GM18868 (cell line): ENCODE data around the gene FBLN2.

Experiments used
- ATAC-seq: cut with Tn5 transposase; IDR thresholded peaks from one replicate; pipeline ENCODE4 v1.9.1; 2021; ENCODE audit warnings: mild to moderate bottlenecking, moderate library complexity; ENCODE audit not compliant: unreplicated experiment

Gene FBLN2

DNA sequence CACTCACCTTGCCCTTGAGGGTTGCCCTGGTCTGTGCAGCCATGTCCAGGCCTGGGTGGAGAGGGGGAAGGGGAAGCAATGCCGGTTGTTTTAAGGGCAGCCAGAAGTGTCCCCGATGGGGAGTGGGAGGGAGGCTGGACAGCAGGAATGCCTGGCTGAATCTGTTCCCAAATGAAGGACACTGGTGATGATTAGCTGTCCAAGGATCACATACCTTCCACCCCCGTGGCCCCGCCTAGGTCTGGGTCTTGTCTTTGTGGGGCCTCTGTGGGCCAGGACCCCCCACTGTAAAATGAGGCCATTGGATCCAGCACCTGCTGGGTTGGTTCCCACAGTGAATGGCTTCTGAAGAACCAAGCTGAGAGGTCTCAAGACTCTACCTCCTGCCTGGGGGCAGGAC is 71.4 kb downstream of the FBLN2 start:
- ATAC-seq: no peak

DNA sequence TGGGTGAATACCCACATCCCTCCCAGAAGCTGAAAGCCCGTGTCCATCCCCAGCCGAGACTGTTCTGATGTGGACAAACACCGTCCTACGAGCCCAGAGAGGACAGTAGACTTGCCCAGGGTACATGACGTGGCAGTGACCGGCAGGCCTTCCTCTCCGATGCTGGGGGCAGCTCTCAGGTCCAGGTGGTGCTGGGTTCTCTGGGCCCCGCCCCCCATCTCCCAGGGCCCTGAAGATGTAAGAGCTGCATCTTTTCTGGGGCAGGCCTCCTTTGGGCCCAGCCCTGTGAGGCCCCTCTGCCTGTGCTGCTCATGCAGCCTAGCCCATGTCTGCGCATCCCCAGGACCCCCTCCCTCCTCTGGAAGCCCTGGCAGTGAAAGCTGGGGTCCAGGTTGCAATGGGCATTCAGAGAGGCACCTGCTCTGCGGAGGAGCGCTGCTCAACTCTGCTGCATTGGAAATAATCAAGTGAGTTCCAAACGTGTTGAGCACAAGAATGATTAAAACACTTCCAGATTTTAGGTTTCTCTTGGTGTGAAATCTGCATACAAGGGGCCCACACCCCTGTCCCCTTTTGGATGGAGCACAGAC is 71.9 kb downstream of the FBLN2 start:
- no peak for ATAC-seq

DNA sequence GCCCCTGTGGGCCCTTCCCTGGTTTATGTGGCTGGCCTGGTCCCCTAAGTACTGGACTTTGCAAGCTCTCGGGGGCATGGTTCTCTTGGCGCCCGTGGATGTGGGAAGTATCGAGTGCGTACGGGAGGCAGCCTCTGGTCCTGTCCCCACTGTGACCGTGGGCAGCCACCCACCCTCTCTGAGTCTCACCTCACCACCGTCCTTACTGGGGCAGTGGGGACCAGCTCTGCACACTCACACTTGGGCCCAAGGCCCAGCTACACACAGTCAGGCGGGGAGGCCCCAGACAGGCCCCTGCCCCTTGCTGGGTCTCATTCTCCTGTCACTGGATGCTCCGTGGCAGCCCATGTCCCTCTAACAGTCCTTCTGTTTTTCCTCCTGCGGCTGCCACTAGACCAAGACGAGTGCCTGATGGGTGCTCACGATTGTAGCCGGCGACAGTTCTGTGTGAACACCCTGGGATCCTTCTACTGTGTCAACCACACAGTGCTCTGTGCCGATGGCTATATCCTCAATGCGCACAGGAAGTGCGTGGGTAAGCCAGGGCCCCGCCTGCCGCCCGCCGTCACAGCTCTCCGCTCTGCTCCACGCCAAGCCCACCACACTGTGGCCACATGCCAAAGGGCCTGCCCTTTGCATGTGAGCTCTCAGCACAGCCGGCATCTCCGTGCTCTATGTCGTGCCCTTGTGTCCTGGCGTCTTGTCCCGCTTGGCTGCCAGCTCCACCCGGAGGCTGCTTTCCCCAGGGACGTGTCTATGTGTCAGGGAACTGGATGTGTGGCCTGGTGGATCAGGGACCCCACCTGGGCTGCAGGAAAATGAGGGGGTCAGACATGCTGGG is 72.7 kb downstream of the FBLN2 start:
- ATAC-seq: no peak

DNA sequence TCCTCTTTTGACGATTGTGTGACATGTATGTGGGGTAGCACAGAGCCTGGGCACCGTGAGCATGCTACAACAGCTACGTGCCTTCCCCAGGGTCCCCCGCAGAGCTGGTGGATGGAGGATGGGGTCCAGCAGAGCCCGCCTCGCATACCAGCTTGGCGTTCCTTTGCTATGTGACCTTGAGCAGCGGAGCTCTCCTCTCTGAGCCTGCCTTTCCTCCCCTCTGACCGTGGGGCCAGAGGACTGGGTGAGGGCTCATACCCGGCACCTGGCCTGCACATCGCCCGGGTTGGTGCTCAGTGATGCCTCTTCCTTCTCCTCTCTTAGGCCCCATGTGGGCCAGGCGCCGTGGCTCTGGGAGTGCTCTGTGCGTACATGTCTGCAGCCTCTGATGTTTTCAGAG is 73.4 kb downstream of the FBLN2 start:
- no peak for ATAC-seq

DNA sequence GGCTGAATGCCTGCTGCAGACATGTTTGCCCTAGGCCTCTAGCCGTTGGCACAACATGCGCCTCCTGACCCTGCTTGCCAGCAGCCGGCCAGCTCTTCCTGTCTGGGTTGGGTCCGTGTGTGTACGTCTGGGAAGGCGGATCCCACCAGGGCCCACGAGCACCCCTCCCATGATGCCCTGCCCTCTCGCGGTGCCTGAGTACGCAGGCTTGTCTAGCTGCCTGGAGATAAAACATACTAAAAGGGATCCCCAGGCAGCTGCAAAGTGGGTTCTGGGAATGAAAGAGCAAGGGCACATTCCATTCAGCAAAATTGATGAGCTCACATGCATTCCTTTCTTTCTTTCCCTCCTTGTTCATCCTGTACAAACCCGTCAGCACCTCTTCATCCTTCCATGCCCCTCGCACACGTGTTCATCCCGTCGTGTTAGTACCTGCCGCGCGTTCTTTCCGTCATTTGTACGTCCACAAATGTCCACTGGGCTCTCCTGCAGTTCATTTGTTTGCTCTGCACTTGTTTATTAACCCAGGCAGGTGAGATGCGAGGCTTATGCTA is 74.3 kb downstream of the FBLN2 start:
- ATAC-seq: no peak

DNA sequence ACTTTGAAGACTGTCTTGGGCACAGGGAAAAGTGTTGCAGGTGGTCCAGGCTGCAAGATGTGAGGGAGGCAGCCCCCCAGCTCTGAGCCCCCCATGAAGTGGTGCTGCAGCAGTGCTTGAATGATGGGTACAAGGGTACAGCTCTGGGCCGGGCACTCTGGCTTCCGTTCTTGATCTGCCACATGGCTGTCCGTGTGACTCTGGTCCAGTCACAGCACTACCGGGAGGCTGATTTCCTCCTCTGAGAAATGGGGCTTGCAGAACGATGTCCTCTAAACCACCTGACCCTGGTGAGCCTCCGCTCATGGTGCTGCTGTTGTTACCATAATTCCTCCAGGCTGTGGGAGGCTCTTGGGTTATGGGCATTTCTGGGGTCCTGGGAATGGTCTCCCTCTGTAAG is 75.1 kb downstream of the FBLN2 start:
- ATAC-seq: no peak

DNA sequence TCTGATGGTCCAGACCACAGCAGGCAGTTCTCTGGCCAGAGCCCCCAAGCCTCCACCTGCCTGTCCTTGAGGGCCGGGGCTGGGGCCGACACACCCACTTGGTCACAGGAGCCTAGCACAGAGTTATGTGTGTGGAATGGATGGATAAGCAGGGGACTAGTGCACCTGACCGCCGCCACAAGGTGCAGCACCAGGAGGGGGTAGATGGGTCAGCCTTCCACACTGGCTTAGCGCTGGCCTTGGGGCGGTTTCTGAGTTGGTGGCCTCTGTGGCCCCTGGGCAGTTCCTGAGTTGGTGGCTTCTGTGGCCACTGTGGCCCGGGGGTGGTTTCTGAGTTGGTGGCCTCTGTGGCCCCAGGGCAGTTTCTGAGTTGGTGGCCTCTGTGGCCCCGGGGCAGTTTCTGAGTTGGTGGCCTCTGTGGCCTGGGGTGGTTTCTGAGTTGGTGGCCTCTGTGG is 75.8 kb downstream of the FBLN2 start:
- no peak for ATAC-seq

DNA sequence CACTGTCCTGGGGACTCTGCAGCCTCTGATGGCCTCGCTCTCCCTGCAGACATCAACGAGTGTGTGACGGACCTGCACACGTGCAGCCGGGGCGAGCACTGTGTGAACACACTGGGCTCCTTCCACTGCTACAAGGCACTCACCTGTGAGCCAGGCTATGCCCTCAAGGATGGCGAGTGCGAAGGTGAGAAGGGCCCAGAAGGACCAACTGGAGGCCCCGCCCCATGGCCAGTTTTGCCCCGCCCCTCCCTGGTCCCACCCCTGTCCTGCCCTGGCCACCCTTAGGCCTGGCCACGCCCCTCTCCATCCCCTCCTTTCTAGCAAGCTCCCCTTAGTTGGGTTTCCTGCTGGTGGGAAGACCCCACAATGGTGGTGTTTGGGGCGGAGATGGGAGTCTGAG is 77.5 kb downstream of the FBLN2 start:
- no peak for ATAC-seq

DNA sequence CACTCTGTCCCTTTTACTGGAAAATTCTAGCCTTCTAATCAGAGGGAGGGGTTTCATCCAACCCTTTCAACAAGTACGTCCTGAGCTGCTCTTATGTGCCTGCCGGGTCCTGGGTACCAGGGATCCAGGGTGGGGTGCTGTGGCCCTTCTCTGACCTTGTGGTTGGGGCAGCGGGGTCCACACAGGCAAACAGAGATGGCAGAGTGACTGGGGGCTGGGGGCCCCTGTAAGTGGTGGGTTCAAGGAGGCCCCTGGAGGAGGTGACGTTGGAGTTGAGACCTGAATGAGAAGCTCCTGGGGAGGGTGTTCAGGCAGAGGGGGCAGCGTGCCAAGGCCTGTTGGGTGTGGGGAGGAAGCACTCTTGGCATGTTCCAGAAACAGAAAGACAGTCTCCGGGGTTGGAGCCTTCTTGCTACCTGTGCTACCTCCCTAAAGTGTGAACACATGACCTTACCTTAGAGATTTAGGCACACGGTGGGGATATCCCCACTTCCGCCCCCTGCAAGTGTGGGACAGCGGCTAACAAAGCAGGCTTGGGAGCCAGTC is 78.1 kb downstream of the FBLN2 start:
- ATAC-seq: no peak

DNA sequence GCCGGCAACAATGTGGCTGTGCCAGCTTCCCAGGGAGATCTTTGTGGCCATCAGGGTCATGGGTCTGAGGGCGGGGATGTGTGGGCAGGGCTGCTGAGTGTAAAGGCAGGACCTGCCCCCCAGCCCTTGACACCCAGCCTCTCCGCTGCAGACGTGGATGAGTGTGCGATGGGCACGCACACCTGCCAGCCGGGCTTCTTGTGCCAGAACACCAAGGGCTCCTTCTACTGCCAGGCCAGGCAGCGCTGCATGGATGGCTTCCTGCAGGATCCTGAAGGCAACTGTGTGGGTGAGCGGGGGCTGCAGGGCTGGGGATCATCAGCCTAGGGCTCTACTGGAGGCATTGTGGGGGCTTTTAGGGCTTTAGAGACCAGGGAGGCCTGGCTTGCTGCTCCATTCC is 78.8 kb downstream of the FBLN2 start:
- no peak for ATAC-seq

DNA sequence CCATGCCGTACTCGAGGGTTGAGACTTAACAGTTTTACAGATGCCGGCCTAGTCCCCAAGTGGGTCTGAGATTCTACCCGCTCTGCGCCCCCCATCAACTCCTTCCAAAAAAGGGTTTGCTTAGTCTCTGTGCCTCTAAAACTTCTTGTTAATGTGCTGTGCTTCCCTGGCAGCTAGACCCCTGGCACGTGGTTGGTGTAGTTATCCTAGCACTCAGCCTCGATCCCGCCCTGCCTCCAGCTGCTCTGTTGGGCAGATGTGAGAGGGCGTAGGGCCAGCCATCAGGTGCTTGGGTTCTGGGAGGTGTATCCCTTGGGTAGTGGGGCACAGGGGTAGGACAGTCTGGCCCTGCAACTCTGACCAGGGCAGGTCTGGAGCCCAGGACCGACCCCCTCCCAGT is 79.5 kb downstream of the FBLN2 start:
- ATAC-seq: no peak

DNA sequence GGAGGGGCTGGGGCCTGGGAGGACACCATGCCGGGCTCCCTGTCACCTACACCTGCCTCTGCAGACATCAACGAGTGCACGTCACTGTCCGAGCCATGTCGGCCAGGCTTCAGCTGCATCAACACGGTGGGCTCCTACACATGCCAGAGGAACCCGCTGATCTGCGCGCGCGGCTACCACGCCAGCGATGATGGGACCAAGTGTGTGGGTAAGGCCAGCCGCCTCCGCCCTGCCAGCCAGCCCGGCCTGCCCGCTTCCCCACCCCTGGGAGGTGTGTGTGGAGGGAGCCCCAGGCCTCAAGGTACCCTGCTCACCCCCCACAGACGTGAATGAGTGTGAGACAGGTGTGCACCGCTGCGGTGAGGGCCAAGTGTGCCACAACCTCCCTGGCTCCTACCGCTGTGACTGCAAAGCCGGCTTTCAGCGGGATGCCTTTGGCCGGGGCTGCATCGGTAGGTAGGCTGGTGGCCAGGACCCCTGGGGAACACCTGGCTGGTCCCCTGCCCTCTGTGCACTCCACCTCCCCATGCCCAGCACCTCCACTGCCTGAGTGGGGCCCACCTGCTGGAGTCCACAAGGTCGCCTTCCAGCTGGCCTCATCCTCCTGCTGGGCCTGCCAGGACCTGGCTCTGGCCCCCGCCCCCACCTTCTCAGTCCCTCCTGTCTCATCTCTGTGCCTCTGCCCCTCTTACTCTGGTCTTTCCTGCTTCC is 80.1 kb downstream of the FBLN2 start:
- ATAC-seq: no peak

DNA sequence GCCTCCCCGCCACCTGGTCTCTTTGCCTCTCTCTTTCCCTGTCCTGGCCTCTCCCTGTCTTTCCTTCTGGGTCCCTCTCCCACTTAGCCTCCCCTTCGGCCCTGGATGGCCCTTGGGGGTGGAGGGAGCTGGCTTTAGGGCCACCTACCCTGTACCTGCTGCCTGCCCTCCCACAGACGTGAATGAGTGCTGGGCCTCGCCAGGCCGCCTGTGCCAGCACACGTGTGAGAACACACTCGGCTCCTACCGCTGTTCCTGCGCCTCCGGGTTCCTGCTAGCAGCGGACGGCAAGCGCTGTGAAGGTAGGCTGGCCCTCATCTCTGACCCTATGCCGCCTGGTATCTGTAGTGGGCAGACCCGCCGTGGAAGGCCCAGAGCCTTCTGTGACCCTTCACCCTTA is 80.7 kb downstream of the FBLN2 start:
- ATAC-seq: no peak

DNA sequence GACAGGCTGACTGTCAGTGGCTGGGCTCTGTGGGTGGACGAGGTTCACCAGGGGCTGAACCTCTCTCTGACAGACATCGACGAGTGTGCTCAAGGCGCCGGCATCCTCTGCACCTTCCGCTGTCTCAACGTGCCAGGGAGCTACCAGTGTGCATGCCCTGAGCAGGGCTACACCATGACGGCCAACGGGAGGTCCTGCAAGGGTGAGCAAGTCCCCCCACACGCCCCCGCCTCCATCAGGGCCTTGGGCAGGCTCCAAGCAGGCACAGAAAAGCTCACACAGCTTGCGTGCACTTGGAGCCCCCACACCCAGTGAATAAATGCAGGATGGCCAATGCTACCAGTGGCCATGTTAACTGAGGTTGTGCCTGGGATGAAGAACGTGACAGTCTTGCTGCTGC is 82.3 kb downstream of the FBLN2 start:
- ATAC-seq: no peak

DNA sequence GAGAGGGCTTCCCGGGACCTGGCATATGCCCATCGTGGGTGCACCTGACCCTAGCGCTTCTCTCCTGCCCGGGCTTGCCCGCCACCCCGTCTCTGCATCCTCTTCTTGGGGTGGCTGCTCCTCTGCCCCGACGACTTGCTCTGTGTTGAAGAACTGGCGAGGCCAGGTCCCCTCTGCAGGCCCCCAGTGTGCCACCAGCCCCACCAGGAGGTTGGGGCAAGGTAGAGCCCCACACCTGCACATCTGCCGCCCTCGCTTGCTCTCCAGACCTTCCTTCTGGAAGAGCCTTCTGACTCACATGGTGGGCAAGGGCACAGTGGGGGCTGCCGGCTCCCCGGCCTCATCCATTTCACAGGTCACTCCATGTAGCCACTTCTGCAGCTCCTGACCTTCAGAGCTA is 84.3 kb downstream of the FBLN2 start:
- no peak for ATAC-seq

DNA sequence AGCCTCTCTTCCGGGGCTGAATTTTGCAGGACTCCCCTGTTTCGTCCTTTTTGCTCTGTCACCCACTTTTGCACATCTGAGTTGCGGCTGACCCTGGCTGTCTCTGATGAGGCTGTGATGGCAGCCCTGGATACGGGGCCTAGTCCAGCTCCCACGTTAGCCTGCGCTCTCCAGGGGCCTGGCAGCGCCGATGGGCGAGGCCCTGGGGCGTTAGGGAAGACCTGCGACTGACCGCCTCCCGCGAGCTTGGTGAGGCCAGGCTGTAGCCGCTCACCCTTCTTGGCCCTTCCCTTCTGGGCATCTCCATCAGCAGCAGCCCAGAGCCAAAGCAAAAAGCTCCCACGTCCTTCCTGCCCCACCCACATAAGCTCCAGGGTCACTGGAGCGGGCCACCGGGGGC is 85.2 kb downstream of the FBLN2 start:
- ATAC-seq: no peak

DNA sequence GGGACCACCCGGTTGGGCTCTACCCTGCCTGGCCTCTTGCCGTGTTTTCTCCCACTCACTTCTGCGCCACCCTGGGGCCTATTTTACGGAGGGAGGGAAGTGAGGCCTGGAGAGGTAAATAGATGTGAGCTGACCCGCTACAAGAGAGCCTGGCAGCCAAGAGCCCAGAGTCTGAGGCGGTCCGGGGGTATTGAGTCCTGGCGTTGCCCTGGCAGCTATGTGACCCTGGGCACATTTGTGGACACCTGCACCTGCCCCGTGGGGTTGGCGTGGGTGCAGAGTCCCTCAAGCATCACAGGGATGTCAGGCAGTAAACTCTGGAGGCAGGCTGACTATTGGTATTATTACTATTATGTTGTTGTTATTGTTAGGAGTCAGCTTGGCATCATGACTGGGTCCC is 85.7 kb downstream of the FBLN2 start:
- ATAC-seq: no peak

DNA sequence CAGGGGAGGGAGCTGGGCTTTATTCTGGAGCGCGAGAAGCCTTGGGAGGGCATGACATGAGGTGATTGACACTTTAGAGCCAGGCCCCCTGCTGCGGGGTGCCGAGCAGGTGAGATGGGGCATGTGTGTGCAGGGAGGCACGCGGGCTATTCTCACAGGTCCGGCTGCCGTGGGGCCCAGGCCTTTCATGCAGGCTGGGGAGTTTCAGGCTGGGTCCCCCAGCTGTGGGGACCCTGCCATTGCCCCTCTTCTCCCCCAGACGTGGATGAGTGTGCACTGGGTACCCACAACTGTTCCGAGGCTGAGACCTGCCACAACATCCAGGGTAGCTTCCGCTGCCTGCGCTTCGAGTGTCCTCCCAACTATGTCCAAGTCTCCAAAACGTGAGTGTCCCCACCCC is 87.3 kb downstream of the FBLN2 start:
- no peak for ATAC-seq

DNA sequence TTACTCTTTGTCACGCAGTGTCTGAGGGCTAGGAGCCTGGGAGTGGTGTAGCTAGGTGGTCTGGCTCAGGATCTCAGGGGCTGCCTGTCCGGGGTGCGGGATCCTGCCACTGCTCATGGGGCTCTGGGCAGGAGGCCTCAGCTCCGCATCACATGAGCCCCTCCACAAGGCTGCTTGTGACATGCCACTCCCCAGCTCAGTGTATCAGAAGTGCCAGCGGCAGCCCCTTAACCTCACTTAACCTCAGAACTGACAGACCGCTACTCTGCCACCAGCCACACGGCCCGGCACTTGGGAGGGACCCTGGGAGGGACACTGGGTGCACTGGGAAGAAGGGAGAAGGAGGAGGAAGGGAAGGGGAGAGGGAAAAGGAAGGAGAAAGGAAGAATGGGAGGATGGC is 87.9 kb downstream of the FBLN2 start:
- ATAC-seq: no peak

DNA sequence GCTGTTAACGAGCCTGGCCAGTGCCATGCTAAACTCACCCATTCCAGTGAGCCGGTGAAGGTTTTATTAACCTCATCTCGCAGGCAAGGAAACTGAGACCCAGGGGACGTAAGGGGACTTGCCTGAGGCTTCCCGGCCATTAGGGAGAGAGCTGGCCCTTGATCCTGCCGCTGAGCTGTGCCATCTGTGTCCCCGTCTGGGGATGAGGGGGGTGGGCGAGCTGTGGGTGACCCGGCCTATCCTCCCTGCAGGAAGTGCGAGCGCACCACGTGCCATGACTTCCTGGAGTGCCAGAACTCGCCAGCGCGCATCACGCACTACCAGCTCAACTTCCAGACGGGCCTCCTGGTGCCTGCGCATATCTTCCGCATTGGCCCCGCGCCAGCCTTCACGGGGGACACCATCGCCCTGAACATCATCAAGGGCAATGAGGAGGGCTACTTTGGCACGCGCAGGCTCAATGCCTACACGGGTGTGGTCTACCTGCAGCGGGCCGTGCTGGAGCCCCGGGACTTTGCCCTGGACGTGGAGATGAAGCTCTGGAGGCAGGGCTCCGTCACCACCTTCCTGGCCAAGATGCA is 88.5 kb downstream of the FBLN2 start:
- no peak for ATAC-seq

DNA sequence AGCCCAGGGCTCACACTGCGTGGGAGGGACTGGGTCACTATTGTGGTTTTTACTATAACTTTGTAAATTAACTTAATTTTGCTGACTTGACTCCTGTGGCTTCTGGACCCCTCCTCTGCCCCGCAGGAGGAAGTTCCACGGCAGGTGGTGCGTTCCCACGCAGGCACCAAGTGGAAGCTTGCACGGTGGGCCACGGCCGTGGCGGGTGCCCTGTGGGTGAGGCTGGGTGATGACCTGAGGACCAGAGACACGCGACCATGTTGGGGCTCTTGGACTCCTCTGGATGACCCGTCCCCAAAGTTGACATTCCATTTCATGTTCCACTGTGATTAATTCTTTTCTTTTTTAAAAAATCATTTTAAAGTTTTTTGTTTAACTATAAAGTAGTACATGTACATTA is 89.0 kb downstream of the FBLN2 start:
- ATAC-seq: no peak
